Osteocyte (in vitro differentiated cells): Measurements from ENCODE around the gene TMEM120B. TPM values are rescaled to one million over a fixed set of nuclear protein-coding genes. Genes with fewer than 3 reads are reported as not detected.

Source experiments
- DNase-seq: peaks from one replicate; pipeline ENCODE4 v3.0.0; 2021; ENCODE audit warnings: mixed read lengths; ENCODE audit not compliant: unreplicated experiment; ENCODE audit errors: extremely low spot score
- H3K27ac Mint-ChIP-seq: one replicate; pipeline ENCODE4 v1.8.0; 2021; ENCODE audit warnings: mild to moderate bottlenecking, mixed read lengths; ENCODE audit not compliant: unreplicated experiment
- H3K27me3 Mint-ChIP-seq: one replicate; pipeline ENCODE4 v1.8.0; 2021; ENCODE audit warnings: mixed read lengths; ENCODE audit not compliant: unreplicated experiment
- H3K36me3 Mint-ChIP-seq: one replicate; pipeline ENCODE4 v1.8.0; 2021; ENCODE audit warnings: mixed read lengths; ENCODE audit not compliant: unreplicated experiment
- H3K4me1 Mint-ChIP-seq: one replicate; pipeline ENCODE4 v1.8.0; 2021; ENCODE audit warnings: mixed read lengths; ENCODE audit not compliant: unreplicated experiment
- H3K4me3 Mint-ChIP-seq: one replicate; pipeline ENCODE4 v1.8.0; 2021; ENCODE audit warnings: mild to moderate bottlenecking, moderate library complexity, mixed read lengths; ENCODE audit not compliant: unreplicated experiment
- H3K9me3 Mint-ChIP-seq: one replicate; pipeline ENCODE4 v1.8.0; 2021; ENCODE audit warnings: mixed read lengths; ENCODE audit not compliant: unreplicated experiment
- CTCF ChIP-seq: fragments of 200-600 bp; sonication (generic); IDR thresholded peaks from 2 replicates; pipeline ENCODE4 v1.5.0; 2021; ENCODE audit warnings: antibody characterized with exemption, mild to moderate bottlenecking, moderate library complexity
- total RNA-seq: library from RNA; stranded (reverse); gene quantifications from 2 replicates; pipeline ENCODE4 v1.2.1, GENCODE V29; 2021

The TMEM120B gene
- total RNA-seq, 1 donor from 2014 or later: 13.2 TPM

GRCh38 chr12:121775501-121775900, 62.9 kb downstream of the TMEM120B start:
- H3K4me3 Mint-ChIP-seq: no peak overlapping the region
- H3K27me3 Mint-ChIP-seq: no peaks in the 10 kb centered on the region
- DNase-seq: no peak
- H3K4me1 Mint-ChIP-seq: peaks cover 12% of the 10 kb centered on the region
- H3K36me3 Mint-ChIP-seq: no peaks in the 10 kb centered on the region
- H3K9me3 Mint-ChIP-seq: no peaks in the 10 kb centered on the region
- TF ChIP-seq CTCF: no peak
- no peak overlapping the region for H3K27ac Mint-ChIP-seq

GRCh38 chr12:121776190-121777098, 63.9 kb downstream of the TMEM120B start:
- Mint-ChIP-seq H3K4me1 (peaks cover 16% of the 10 kb centered on the region), H3K36me3 (no peaks in the 10 kb centered on the region), H3K27ac (no peak overlapping the region), H3K9me3 (no peaks in the 10 kb centered on the region), H3K4me3 (no peak overlapping the region), H3K27me3 (no peaks in the 10 kb centered on the region)
- DNase-seq: peak; percentile 92
- TF ChIP-seq CTCF: peak; percentile 83

GRCh38 chr12:121778567-121779421, 66.2 kb downstream of the TMEM120B start:
- DNase-seq: no peak
- H3K4me3 Mint-ChIP-seq: no peak overlapping the region
- no peaks in the 10 kb centered on the region for H3K9me3 Mint-ChIP-seq
- H3K4me1 Mint-ChIP-seq: peaks cover 21% of the 10 kb centered on the region
- no peak overlapping the region for H3K27ac Mint-ChIP-seq
- H3K27me3 Mint-ChIP-seq: no peaks in the 10 kb centered on the region
- no peaks in the 10 kb centered on the region for H3K36me3 Mint-ChIP-seq
- no peak for TF ChIP-seq CTCF

- Mint-ChIP-seq H3K4me3 (no peak overlapping the region), H3K36me3 (no peaks in the 10 kb centered on the region), H3K9me3 (no peaks in the 10 kb centered on the region), H3K27ac (no peak overlapping the region), H3K27me3 (no peaks in the 10 kb centered on the region), H3K4me1 (peaks cover 26% of the 10 kb centered on the region)
- TF ChIP-seq CTCF: no peak
- DNase-seq: no peak
Measured at GRCh38 chr12:121779422-121779895, 66.9 kb downstream of the TMEM120B start.

- Mint-ChIP-seq H3K27ac (no peak overlapping the region), H3K9me3 (no peaks in the 10 kb centered on the region), H3K27me3 (no peaks in the 10 kb centered on the region), H3K4me1 (peaks cover 33% of the 10 kb centered on the region), H3K36me3 (no peaks in the 10 kb centered on the region), H3K4me3 (no peak overlapping the region)
- DNase-seq: no peak
- TF ChIP-seq CTCF: no peak
Measured at GRCh38 chr12:121780429-121780828, 67.9 kb downstream of the TMEM120B start.
